ENCODE results near the gene SLC12A7.

SLC12A7 gene

DNA sequence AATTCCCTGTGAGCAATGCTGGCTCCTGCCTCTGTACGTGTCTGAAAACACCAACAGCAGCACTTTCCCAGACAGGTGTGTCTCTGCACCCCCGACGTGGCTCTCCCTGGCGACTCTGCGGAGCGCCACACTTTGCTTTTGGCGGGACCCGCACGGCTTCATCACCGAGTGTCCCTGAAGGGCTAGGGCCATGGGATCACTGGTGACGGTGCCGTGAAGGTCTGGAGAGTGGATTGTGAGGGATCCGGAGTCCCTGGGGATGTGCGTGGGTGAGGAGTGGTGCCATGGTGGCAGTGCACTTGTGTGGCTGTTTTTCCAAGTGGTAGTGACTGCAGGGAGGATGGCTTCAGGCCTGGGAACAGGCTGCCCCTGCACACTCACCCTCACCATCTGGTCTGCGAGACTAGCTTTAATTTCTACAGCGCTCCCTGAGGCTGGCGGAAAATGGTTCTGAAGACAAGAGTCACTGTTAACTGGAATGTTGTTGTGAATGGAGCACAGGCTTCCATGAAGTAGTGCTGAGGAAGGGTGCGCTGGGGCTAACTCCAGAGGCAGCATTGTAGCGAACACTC is 100.0 kb downstream of the SLC12A7 start:
- ChIA-PET POLR2A (interaction anchor here (0.7 kb wide), 1 partner anchor 71 kb away, joined by 3 read pairs; no protein-coding TSS in a partner anchor), CTCF (interaction anchor here (0.7 to 6.7 kb wide), 11 partner anchors 10 to 127 kb away, joined by 3 to 90 read pairs (median 5); no protein-coding TSS in a partner anchor)
- H3K27ac ChIP-seq (ENCODE audit: extremely low read depth, low read depth, low read length) = no peak overlapping the region
- TF ChIP-seq EGR2 (tag by site-specific recombination; IDR thresholded peaks at IDR 0.05; ENCODE audit: low read depth) (0 out of 2 replicates have a peak, but pooled peaks have one; percentile 11), ZFHX2 (tag by site-specific recombination; conservative IDR thresholded peaks at IDR 0.05) (peak; percentile 61), ZBTB20 (tag by site-specific recombination; IDR thresholded peaks at IDR 0.05) (no peak)
- peaks cover 15% of the 10 kb centered on the region for H3K4me1 ChIP-seq (ENCODE audit: control insufficient read depth, insufficient read depth, low read length)
- H3K4me3 ChIP-seq (ENCODE audit: low read depth, low read length) = no peak overlapping the region
- peaks cover 0 to 39% of the 10 kb centered on the region in 2 experiments; a peak in 1 of 3 replicates for H3K36me3 ChIP-seq (ENCODE audit: control insufficient read depth in 2 of 2, insufficient read depth in 1 of 2, low read length in 2 of 2)
- H3K9me3 ChIP-seq (ENCODE audit: control insufficient read depth, insufficient read depth, low read depth, low read length) = no peaks in the 10 kb centered on the region

GRCh38 chr5:1011226-1011631 is 100.6 kb downstream of the SLC12A7 start:
- peaks cover 15% of the 10 kb centered on the region for H3K4me1 ChIP-seq (ENCODE audit: control insufficient read depth, insufficient read depth, low read length)
- ChIA-PET POLR2A (no interaction called here), CTCF (interaction anchor here (0.6 to 6.7 kb wide), 26 partner anchors 8 to 192 kb away, joined by 3 to 90 read pairs (median 5); no protein-coding TSS in a partner anchor)
- peaks cover 0 to 38% of the 10 kb centered on the region in 2 experiments; a peak in 1 of 3 replicates for H3K36me3 ChIP-seq (ENCODE audit: control insufficient read depth in 2 of 2, insufficient read depth in 1 of 2, low read length in 2 of 2)
- no peak overlapping the region for H3K27ac ChIP-seq (ENCODE audit: extremely low read depth, low read depth, low read length)
- TF ChIP-seq GLIS2 (tag by site-specific recombination; IDR thresholded peaks at IDR 0.05) = no peak
- no peak for TF ChIP-seq ZBTB11 (tag by site-specific recombination; conservative IDR thresholded peaks at IDR 0.05; ENCODE audit: low read depth)
- no peak for TF ChIP-seq BCL11A (tag by site-specific recombination; IDR thresholded peaks at IDR 0.05; ENCODE audit: low read depth)
- TF ChIP-seq ZNF184 (tag by site-specific recombination; IDR thresholded peaks at IDR 0.05) = no peak
- TF ChIP-seq ZNF214 (tag by site-specific recombination; IDR thresholded peaks at IDR 0.05; ENCODE audit: borderline replicate concordance) = no peak
- TF ChIP-seq, protein P1, sequence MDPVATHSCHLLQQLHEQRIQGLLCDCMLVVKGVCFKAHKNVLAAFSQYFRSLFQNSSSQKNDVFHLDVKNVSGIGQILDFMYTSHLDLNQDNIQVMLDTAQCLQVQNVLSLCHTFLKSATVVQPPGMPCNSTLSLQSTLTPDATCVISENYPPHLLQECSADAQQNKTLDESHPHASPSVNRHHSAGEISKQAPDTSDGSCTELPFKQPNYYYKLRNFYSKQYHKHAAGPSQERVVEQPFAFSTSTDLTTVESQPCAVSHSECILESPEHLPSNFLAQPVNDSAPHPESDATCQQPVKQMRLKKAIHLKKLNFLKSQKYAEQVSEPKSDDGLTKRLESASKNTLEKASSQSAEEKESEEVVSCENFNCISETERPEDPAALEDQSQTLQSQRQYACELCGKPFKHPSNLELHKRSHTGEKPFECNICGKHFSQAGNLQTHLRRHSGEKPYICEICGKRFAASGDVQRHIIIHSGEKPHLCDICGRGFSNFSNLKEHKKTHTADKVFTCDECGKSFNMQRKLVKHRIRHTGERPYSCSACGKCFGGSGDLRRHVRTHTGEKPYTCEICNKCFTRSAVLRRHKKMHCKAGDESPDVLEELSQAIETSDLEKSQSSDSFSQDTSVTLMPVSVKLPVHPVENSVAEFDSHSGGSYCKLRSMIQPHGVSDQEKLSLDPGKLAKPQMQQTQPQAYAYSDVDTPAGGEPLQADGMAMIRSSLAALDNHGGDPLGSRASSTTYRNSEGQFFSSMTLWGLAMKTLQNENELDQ (tag by site-specific recombination; IDR thresholded peaks at IDR 0.05; ENCODE audit: low read depth) = no peak
- TF ChIP-seq ZNF555 (tag by site-specific recombination; conservative IDR thresholded peaks at IDR 0.05) = no peak
- peak; percentile 62 for TF ChIP-seq CTCF (tag by site-specific recombination; IDR thresholded peaks at IDR 0.05)
- no peak for TF ChIP-seq OSR2 (tag by site-specific recombination; IDR thresholded peaks at IDR 0.05)
- peak; percentile 55 for TF ChIP-seq ZNF341 (tag by site-specific recombination; IDR thresholded peaks at IDR 0.05; ENCODE audit: low read depth)
- no peak for TF ChIP-seq ZNF423 (tag by site-specific recombination; IDR thresholded peaks at IDR 0.05)
- TF ChIP-seq SETDB1 (IDR thresholded peaks at IDR 0.05; ENCODE audit: insufficient read length, low read length) = no peak
- TF ChIP-seq ZSCAN30 (tag by site-specific recombination; IDR thresholded peaks at IDR 0.05) = no peak
- TF ChIP-seq ZNF776 (tag by site-specific recombination; IDR thresholded peaks at IDR 0.05; ENCODE audit: borderline replicate concordance) = no peak
- TF ChIP-seq ZNF24 (tag by site-specific recombination; IDR thresholded peaks at IDR 0.05) = no peak
- TF ChIP-seq SCRT2 (tag by site-specific recombination; IDR thresholded peaks at IDR 0.05) = no peak
- no peaks in the 10 kb centered on the region for H3K9me3 ChIP-seq (ENCODE audit: control insufficient read depth, insufficient read depth, low read depth, low read length)
- H3K4me3 ChIP-seq (ENCODE audit: low read depth, low read length) = no peak overlapping the region
